HPDE6-E6E7 (cell line): ENCODE results near the gene NID2.

Experiments
- DNase-seq: peaks from one replicate; pipeline ENCODE4 v3.0.0; 2011; ENCODE audit warnings: missing footprints; ENCODE audit errors: extremely low spot score

Gene NID2

DNA sequence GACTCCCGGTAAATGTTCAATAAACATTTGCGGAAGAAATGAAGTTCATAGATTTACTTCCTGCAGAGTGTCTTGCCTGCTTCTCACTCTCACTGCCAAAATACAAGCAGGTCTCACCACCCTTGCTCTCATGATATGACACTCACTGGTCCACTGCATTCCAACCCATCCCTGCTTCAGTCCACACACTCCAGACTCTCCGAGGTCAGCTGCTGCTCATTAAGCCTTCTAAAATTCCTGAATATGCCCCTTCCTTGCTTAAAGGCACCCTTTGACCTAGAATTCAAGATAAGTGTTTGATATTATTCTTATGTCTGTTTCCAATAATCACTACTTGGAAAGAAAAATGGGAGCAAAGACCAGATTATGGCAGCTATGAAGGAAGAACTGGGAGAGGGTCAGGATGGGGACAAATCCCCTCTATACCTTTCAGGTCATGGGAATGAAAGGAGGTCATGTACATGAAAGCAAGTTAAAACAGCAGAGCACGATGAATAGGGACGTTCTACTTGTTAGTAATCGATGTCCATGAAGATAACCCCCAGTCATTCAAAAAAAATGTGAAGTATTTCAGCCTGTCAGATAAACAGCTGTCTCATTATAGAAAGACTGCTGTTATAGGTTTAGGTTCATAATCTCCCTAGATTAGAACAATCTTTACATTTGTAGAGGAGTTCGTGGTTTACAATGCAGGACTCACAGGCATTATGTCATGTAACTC lies 10.5 kb upstream of the NID2 start:
- DNase-seq, result no peak

DNA sequence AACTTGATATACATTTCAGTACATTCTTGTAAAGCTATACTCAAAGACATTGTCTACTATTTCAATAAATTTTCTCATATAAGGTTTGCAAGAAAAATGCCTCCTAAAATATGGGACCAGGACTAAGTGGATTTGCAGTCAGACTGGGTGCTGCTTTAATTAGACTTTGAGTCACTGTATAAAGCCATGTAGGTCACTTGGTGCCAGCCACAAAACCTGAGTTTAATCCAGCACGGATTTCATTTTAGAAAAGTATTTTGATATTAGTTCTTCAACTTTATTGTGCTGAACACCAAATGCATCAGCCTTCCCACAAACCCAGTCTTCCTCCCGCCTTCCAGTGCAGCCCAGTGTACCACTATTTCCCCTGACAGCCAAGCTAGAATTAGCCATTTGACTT lies 9.9 kb upstream of the NID2 start:
- no peak for DNase-seq

DNA sequence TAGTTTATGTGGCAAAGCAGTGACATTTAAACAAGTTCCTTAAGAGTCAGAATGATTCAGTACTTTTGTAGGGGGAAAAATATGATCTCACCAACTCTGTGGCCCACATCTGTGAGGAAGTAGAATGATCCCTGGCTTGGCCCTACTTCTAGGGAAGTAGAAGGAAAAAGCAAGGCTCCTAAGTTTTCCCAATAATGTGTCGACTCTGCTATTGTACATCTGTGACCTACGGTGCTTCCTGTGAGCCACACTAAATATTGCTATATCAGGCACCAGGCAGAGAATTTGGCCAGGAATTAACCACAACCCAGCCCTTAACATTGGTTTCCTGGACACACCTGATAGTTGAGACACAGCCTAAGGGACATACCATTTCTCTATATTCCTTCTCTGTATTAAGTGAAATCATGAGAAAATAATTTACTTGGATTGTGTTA lies 9.3 kb upstream of the NID2 start:
- DNase-seq, result no peak

DNA sequence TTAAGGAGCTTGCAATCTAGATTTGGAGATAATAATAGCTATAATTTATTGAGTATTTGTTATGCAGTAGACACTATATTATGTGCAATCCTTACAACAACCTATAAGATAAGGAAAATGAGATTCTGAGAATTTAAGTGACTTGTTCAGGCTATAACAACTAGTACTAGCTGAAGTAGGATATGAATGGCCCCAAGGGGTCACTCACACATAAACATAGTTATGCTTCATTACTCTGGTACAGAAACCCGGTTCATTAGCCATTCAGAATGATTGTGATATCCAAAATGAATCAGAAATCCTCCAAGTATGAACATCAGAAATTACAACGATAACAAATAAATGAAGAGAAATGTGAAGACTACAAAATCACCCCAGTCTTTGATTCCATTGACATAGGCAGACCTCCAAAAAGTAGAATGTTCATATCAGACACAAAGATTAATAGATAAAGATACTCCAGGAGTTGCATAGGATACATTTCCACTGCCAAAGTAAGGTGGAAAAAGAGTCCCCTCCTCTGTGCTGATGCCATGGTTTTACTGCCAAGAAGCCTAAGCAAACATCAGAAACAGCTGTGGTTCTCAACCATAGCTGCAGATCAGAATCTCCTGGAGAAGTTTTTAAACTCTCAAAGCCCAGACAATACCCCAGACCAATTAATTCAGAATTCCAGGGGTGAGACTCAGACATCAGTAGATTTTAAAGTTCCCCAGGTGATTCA lies 8.6 kb upstream of the NID2 start:
- no peak for DNase-seq

DNA sequence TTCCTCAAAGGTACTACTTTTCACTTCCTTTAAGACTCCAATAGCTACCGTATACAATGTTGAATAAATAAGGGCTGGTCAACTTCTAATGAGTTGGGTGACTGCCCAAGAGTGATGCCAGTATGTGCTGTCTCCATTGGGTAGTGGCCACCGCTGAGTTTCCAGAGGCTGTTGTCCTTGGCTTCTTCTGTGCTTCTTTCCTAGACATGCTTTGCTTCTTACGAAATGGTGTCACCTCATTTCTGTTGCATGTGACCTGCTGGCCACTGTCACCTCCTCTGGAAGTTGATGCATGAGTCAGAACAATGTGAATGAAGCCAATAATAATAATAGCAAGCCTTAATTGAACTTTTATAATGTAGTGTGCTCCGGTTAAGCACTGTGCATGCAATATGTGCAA lies 7.5 kb upstream of the NID2 start:
- DNase-seq, result no peak

DNA sequence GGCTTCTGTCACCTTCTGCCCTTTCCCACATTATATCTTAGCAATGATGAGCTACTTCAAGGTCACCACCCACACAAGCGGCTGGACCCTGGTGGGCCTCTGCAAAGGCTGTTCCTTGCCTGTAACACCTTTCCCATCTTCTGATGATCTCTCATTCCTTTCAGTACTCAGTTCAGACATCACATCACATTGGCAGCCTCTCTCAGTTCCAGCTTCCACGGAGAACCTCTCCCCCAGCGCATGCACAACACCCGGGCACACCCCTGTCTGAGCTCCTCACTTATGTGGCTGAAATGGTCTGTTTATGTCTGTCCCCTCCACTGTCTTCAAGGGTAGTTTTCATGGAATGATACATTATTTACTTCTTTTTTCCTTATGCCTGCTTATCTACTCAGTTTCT lies 6.5 kb upstream of the NID2 start:
- no peak for DNase-seq

DNA sequence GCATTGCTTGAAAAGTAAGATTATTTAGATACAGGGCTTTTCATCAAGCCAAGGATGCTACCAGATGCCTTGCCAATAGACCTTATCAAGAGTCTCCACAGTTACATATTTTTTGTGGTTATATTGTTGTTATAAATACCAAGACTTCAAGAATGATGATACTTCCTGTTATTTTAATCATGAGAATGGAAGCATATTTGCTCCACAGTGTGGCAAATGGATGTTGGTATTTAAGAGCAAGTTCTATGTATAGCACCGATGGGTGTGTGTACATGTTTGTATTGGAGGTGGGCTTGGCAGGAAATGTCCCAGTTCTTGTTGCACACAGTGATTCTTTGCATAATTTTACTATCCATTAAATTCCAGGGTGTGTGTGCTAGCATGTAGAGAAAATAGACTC lies 4.4 kb upstream of the NID2 start:
- DNase-seq, result no peak

DNA sequence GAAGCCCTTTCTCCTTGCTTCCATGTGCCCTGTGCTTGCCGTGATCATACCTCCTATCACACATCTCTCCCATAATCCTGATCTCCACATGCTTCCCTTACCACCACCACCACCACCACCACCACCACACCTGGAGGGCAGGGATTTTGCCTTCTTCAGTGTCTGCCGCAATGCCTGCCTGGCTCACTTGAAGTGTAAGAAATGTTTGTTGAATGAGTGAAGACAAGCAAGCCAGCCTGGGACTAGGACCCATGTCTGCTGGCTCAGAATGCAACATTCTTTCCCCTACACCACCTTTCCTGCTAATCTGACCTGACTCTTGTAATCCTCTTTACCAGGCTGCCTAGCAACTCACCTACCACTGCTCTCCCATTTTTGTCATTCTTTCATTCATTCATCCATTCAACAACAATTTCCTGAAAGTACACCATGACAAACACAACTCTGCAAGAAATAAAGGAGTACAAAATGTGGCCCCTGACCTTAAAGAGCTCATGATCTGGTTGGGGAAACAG lies 3.5 kb upstream of the NID2 start:
- no peak for DNase-seq

DNA sequence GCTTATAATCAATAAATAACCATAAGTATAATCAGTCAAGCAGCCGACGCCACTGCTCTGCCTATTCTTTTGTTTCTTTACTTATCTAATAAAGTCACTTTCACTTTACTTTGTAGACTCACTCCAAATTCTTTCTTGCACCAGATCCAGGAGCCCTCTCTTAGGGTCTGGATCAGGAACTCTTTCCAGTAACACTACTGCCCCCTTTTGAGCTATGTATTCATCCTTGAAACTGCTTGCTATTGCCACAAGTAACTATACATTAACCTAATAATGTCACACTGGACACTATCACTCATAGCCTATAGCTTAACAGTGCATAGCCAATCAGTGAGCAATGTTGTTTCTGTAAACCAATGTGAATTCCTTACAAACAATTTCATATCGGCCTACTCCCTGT lies 2.8 kb upstream of the NID2 start:
- no peak for DNase-seq

DNA sequence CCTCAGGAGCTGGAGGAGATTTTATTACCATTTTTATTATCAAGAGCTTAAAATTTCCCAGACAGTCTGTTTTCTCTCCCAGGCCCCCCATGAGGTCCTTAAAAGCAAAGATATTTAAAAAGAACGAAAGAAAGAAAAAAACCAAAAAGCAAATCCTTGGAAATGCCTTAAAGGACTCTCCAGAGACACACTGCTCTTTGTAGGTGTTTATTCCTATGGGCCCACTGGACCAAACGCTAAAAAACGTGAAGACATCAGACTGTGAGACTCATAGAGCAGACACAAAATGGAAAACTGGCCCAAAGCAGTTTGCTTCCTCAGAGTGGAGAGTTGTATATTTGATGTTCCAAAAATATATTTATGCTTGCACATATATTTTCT lies 1.2 kb upstream of the NID2 start:
- DNase-seq, result no peak

DNA sequence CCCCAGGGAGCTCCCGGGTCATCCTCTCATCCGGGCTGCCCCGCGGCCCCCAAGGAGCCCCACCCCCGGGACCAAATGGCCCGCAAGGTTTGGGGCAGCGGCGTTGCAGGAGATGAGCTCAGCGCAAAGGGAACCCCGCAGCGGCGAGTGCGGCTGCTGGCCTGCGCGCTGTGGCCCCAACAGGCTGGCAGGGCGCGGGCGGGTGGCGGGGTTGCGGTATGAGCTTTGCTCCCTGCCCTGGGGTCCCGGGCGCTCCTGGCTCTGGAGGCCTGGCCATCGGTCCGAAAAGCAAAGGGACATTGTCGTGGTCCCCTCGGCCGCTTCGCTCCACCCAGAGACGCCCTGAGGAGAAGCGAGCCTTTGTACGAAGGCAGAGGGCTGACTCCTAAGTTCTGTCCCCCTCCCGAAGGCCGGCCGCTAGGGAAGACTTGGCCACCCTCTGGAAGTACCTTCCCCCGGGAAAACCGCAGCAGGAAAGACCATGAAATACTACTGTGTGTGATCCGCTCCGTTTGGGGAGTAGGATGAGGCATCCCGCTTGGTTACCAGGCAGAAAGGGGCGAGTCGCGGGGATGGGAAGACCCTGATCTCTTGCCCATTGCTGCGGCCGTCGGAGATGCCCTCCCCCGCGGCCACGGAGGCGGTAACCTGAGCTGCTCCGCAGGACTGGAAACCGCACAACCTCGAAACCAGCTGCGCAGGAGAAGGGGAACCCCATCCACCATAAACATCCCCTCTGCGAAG lies 620 bp upstream of the NID2 start:
- no peak for DNase-seq

DNA sequence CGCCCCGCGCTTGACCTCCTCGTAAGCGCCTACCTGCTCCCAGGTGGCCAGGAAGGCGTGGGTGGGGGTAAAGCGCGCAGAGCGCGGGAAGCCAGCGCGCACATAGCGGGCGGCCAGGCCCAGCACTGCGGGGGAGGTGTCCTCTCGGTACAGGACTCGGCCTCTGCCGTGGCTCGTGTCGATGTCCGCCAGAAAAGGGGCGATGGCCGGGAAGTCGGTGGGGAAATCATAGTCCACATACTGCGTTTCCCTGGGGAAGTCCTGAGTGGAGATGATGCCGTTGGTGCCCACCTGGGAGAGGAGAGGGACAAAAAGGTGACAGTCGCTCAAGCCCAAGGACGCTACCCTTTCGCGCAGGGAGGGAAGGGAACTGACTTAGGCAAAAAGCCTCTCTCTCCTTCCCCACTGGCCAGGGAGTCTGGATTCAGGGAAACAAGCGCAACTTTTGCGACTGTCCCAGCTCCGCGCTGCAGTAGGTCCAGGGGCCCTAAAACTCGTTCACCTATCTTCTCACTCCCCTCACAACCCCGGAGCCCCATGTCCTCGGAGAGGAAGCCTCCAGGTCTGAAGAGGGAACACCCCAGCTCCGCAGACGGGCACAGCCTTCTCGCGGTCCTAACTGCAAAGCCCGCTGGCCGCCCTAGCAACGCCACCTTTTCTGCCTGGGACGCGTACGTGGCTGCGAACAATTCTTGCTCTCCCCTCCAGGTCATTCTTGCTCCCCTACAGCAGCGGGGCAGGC lies 815 bp downstream of the NID2 start:
- no peak for DNase-seq

DNA sequence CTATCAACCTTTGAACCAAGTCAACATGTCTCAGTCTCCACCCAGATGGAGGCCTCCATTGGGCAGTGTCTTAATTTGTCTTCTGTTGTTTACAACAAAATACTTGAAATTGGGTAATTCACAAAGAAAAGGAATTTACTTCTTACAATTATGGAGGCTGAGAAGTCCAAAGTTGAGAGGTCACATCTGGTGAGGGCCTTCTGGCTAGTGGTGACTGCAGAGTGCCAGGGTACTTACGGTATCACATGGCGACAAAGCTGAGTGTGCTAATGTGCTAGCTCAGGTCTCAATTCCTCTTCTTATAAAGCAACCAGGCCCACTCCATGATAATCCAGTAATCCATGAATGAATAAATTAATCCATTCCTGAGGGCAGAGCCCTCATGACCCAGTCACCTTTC lies 4.7 kb downstream of the NID2 start:
- DNase-seq, result no peak

DNA sequence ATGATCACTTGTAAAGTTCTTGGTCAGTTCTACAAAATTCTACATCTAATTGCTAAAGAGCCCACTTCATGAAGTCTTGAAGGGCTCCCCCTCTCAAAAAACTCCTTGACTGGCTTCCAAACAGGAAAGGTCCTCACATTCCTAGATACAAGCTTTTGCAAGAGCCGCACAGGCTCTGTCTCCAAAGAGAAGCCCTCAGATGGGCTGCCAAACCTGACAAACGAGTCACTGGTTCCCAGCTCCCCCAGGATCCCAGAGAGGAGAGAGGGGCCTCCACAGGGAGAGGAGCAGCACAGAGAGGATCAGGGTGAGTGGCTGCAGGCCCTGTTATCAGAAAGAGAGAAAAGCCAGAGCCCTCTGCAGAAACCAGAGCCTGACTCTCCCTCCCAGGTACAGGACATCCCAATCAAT lies 5.8 kb downstream of the NID2 start:
- DNase-seq, result no peak

DNA sequence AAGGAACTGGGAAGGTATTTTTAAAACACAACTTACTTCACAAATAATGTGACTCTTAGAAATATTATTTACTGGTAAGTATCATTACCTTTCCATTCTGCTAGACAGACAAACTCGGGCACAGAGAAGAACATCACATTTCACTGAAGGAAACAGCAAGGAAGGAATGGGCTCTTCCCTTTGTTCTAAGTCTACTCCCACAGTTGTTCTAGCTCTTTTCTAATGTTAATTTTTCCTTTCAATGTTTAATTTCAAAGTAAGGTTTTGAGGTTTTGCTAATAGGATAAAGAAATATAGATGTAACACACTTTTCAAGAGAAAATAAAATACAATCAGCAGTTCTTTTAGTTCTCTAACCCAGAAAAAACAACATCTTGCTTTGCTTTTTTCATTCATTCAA lies 7.0 kb downstream of the NID2 start:
- no peak for DNase-seq

DNA sequence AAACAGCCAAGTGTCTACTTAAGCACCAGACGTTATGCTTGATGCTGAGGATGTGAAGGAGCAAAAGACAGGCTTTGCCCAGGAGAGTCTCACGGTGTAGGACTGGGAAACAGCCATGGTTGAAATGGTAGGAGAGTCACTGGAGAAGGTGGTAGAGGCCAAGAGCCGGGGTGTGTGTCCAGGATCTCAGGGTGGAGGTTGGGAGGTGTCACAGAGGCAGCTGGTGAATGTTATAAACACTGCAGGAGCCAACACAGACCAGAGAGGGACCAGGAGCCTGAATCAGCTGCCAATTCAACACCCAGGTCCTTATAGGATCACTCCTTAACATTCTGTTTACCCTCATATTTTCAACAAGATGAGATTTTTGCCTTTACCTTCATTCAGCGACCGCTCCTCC lies 7.5 kb downstream of the NID2 start:
- DNase-seq, result no peak

DNA sequence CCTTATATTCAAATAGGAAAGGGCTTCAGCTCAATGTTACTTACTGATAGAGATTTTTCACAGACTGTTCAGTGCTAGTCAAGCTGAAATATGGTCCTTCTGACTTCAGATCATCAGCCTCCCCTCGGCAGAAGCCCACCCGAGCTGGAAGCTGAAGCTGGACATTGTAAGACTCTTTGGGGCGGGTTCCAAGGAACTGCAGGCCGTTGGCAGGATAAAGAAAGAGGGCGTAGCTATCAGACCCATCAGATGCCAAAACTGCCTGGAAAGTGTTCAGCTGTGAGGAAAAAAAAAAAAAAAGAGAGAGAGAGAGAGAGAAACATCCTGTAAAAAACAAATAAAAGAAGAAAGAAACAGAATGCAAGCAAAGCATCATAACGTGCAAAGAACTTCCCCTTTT lies 8.8 kb downstream of the NID2 start:
- DNase-seq, result no peak

DNA sequence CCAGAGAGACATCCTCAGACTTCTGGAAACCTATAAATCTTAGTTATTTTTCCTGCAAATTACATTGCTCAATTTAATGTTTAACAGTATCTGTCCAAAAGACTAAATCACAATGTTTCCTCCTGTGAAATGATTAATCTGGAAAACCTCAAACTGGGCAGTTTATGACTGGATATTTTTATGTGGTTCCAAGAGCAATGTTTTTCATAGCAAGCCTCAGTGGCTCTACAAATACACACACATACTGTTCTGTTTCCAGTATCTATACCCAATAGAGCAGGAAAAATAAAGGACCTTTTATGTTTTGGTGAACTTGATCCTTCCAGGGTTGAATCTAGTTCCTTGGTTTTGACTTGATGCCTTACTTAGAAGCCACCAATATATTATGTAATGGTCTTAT lies 9.2 kb downstream of the NID2 start:
- DNase-seq, result no peak

DNA sequence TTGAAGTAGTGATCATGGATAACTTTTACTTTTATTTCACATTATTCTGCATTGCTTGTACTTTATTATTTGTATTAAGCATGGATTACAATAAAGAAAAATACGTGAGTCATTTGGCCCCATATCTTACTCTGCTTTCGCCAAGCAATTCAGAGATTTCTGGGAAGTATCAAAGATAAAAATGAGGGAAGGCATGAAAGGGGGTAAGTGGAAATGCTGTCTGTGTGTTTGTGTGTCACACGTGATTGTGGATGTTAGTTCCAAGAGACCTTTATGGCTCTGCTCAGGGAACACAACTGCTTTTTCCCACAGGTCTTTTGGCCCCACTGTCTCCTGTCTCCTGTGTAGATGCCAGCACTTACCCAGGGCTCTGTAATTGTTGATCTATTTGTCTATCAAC lies 10.5 kb downstream of the NID2 start:
- no peak for DNase-seq

DNA sequence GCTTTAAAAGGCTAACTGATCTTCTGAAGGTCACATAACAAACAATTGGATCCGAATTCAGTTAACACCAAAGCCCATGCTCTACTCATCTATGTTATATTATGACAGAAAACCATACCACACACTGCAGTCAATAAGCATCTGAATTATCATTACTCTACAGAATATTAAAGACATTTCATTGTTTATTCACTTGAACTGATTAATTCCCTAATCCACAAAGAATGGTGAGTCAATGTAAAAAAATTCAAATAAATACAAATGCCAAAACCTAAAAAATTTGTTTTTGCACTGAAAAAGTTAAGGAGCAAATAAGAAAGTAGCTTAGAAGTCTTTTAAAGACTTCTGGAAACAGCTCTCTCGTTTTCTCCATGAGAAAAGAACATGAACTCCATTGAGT lies 13.7 kb downstream of the NID2 start:
- DNase-seq, result no peak

DNA sequence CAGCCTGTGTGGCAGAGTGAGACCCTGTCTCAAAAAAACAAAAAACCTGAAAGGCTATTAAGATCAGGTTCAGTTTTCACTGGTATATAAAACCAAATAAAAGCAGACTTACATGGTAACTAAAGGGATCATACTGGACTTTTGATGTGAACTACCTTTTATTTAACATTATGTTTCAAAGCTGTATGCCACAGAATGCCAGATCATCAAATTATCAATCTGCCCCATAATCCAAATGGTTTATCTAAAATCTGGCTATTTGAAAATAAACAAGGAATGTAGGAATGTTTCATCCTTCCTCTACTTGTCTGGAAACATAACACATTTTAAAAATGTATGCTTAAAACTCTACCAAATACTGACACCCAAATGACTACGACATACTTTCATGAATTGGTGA lies 14.2 kb downstream of the NID2 start:
- DNase-seq, result no peak

DNA sequence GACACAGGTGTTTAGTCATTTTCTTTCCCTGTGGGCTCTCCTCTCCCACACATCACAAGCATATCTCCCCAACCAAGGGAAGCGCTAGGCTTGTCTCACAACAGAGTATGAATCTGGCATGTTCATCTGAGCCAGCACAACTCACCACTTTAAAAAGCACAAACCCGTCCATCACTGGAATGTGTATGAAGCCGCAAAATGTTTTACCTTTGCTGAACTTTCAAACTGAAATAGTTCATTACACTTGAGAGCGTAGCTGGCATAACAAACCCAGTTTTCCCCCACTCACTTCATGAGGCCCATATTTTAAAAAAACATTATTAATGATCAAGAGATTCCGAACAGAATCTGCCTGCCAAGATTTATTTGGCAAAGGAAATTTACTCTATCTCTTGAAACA lies 15.8 kb downstream of the NID2 start:
- DNase-seq, result no peak
